GM18873 (cell line): ENCODE measurements around the gene ADARB1.

ENCODE experiments used
- ATAC-seq: cut with Tn5 transposase; IDR thresholded peaks from one replicate; pipeline ENCODE4 v1.9.1; 2021; ENCODE audit warnings: mild to moderate bottlenecking, moderate library complexity, moderate number of reproducible peaks; ENCODE audit not compliant: unreplicated experiment, low FRiP score

The ADARB1 gene

GRCh38 chr21:45220071-45220481 is 145.7 kb downstream of the ADARB1 start:
- ATAC-seq = no peak

- ATAC-seq = no peak
Measured at GRCh38 chr21:45220714-45221490, 146.5 kb downstream of the ADARB1 start.

GRCh38 chr21:45222001-45222400 is 147.6 kb downstream of the ADARB1 start:
- ATAC-seq = no peak

GRCh38 chr21:45223236-45224185 is 149.1 kb downstream of the ADARB1 start:
- ATAC-seq = no peak

- ATAC-seq = no peak
Measured at GRCh38 chr21:45224189-45224938, 150.0 kb downstream of the ADARB1 start.

- ATAC-seq = no peak
Measured at GRCh38 chr21:45225041-45225740, 150.8 kb downstream of the ADARB1 start.

GRCh38 chr21:45225741-45226327 is 151.5 kb downstream of the ADARB1 start:
- no peak for ATAC-seq

GRCh38 chr21:45226540-45227326 is 152.4 kb downstream of the ADARB1 start:
- no peak for ATAC-seq

GRCh38 chr21:45227735-45228134 is 153.4 kb downstream of the ADARB1 start:
- no peak for ATAC-seq

GRCh38 chr21:45228171-45228641 is 153.8 kb downstream of the ADARB1 start:
- no peak for ATAC-seq

GRCh38 chr21:45228656-45229240 is 154.4 kb downstream of the ADARB1 start:
- ATAC-seq = no peak

- no peak for ATAC-seq
Measured at GRCh38 chr21:45231705-45232104, 157.3 kb downstream of the ADARB1 start.

GRCh38 chr21:45234127-45234526 is 159.7 kb downstream of the ADARB1 start:
- no peak for ATAC-seq

- no peak for ATAC-seq
Measured at GRCh38 chr21:45234965-45235364, 160.6 kb downstream of the ADARB1 start.

- no peak for ATAC-seq
Measured at GRCh38 chr21:45235488-45235887, 161.1 kb downstream of the ADARB1 start.

- no peak for ATAC-seq
Measured at GRCh38 chr21:45236481-45236880, 162.1 kb downstream of the ADARB1 start.

- no peak for ATAC-seq
Measured at GRCh38 chr21:45237401-45237800, 163.0 kb downstream of the ADARB1 start.

GRCh38 chr21:45241357-45241756 is 167.0 kb downstream of the ADARB1 start:
- no peak for ATAC-seq
